ENCODE data around the gene KCTD2.
"Not testable (repeated sequence)": the region's sequence is repeated elsewhere in the genome, so short reads cannot be mapped to it uniquely, and the experiment has no call there.

KCTD2 gene

GRCh38 chr17:75044716-75045115, 2.3 kb upstream of the KCTD2 start:
- ChIA-PET CTCF (interaction anchor here (1.0 to 1.7 kb wide), 3 partner anchors 10 to 87 kb away, joined by 3 read pairs; no protein-coding TSS in a partner anchor), POLR2A (no interaction called here)
- no peak for DNase-seq (ENCODE audit: low read depth, low spot score)
- H3K4me3 ChIP-seq (ENCODE audit: low read depth, low read length) = no peak overlapping the region
- TF ChIP-seq CTCF (IDR thresholded peaks at IDR 0.05; ENCODE audit: insufficient read depth, low read length, missing control alignments) = no peak

GRCh38 chr17:75045946-75046406, 1.0 kb upstream of the KCTD2 start:
- POLR2A ChIA-PET = interaction anchor here (1.5 to 3.3 kb wide), 3 partner anchors 11 to 33 kb away, joined by 4 to 18 read pairs (median 8); partner anchors contain the start of gene MRPL58
- CTCF ChIA-PET = interaction anchor here (1.5 kb wide), 1 partner anchor 85 kb away, joined by 7 read pairs; no protein-coding TSS in a partner anchor
- peak overlapping the region; percentile 99 for H3K4me3 ChIP-seq (ENCODE audit: low read depth, low read length)
- not testable (repeated sequence) for DNase-seq (ENCODE audit: low read depth, low spot score)

GRCh38 chr17:75047398-75048098, 523 bp downstream of the KCTD2 start:
- ChIA-PET POLR2A (interaction anchor here (1.9 to 3.3 kb wide), 2 partner anchors 12 to 13 kb away, joined by 4 to 18 read pairs; no protein-coding TSS in a partner anchor), CTCF (interaction anchor here (1.0 to 5.2 kb wide), 4 partner anchors 13 to 159 kb away, joined by 3 to 52 read pairs (median 13); no protein-coding TSS in a partner anchor)
- H3K4me3 ChIP-seq (ENCODE audit: low read depth, low read length) = peak overlapping the region; percentile 99
- DNase-seq (ENCODE audit: low read depth, low spot score) = no peak
- no peak for TF ChIP-seq CTCF (IDR thresholded peaks at IDR 0.05; ENCODE audit: insufficient read depth, low read length, missing control alignments)

GRCh38 chr17:75048249-75048878, 1.3 kb downstream of the KCTD2 start:
- POLR2A ChIA-PET = interaction anchor here (1.5 to 3.3 kb wide), 2 partner anchors 11 to 14 kb away, joined by 5 to 18 read pairs; no protein-coding TSS in a partner anchor
- H3K4me3 ChIP-seq (ENCODE audit: low read depth, low read length) = peak overlapping the region; percentile 99
- TF ChIP-seq CTCF (IDR thresholded peaks at IDR 0.05; ENCODE audit: insufficient read depth, low read length, missing control alignments) = no peak
- CTCF ChIA-PET = interaction anchor here (0.6 to 5.2 kb wide), 6 partner anchors 9 to 154 kb away, joined by 3 to 52 read pairs (median 13); no protein-coding TSS in a partner anchor
- no peak for DNase-seq (ENCODE audit: low read depth, low spot score)

- H3K4me3 ChIP-seq (ENCODE audit: low read depth, low read length) = no peak overlapping the region
- TF ChIP-seq CTCF (IDR thresholded peaks at IDR 0.05; ENCODE audit: insufficient read depth, low read length, missing control alignments) = no peak
- no peak for DNase-seq (ENCODE audit: low read depth, low spot score)
- ChIA-PET POLR2A (interaction anchor here (1.5 to 3.3 kb wide), 2 partner anchors 11 to 14 kb away, joined by 5 to 18 read pairs; no protein-coding TSS in a partner anchor), CTCF (interaction anchor here (0.6 to 5.2 kb wide), 6 partner anchors 9 to 154 kb away, joined by 3 to 52 read pairs (median 13); no protein-coding TSS in a partner anchor)
These were observed 2.0 kb downstream of the KCTD2 start for GRCh38 chr17:75049057-75049456.

- CTCF ChIA-PET = interaction anchor here (2.0 to 5.2 kb wide), 4 partner anchors 11 to 121 kb away, joined by 11 to 52 read pairs (median 16); no protein-coding TSS in a partner anchor
- no peak overlapping the region; the same call in 1 of the 2 replicates for H3K4me3 ChIP-seq (ENCODE audit: low read depth, low read length)
- no peak for TF ChIP-seq CTCF (IDR thresholded peaks at IDR 0.05; ENCODE audit: insufficient read depth, low read length, missing control alignments)
- DNase-seq (ENCODE audit: low read depth, low spot score) = no peak
- POLR2A ChIA-PET = interaction anchor here (1.5 kb wide), 1 partner anchor 10 kb away, joined by 5 read pairs; no protein-coding TSS in a partner anchor
These were observed 2.7 kb downstream of the KCTD2 start for GRCh38 chr17:75049706-75050105.

All from AG04449 (cell line).